CD4-positive, alpha-beta T cell (primary cell): Measurements from ENCODE around the gene PASD1. TPM values are rescaled to one million over a fixed set of nuclear protein-coding genes. Genes with fewer than 3 reads are reported as not detected.
"Not testable (repeated sequence)": the region's sequence is repeated elsewhere in the genome, so short reads cannot be mapped to it uniquely, and the experiment has no call there.

Experiments used
- ATAC-seq: fragments of 200-7000 bp; cut with Tn5 transposase; one replicate; pipeline ENCODE4 v1.10.0; 2022; ENCODE audit warnings: mild to moderate bottlenecking; ENCODE audit not compliant: poor library complexity
- CTCF ChIA-PET: fragments of 350-600 bp; sonication (Branson Sonifier 250); formaldehyde crosslinking; loops from one replicate; lab custom pipeline; 2021; ENCODE audit warnings: antibody characterized with exemption, inconsistent platforms; lab: Charles Lee
- POLR2A ChIA-PET: fragments of 350-600 bp; sonication (Branson Sonifier 250); formaldehyde crosslinking; loops from one replicate; lab custom pipeline; 2021; ENCODE audit warnings: antibody characterized with exemption, inconsistent platforms; lab: Charles Lee
- DNase-seq, 14 experiments: peaks; one replicate each; pipeline ENCODE4 v3.0.0-alpha.2; 2013 to 2020; ENCODE audit warnings: mixed read lengths in 2 of 14
- H3K27ac ChIP-seq, 2 donors: one replicate each; pipeline versions ENCODE4 v1.5.1 to v1.7.0; 2013; ENCODE audit warnings: low read length in 2 of 2, low read depth in 1 of 2, mild to moderate bottlenecking in 1 of 2
- H3K27me3 ChIP-seq, 2 experiments: 1 replicate in 1 of 2; 2 replicates in 1 of 2; pipeline versions ENCODE4 v1.6.1 to v1.7.0; 2013; ENCODE audit warnings: low read length in 2 of 2, control low read depth in 1 of 2, mild to moderate bottlenecking in 1 of 2, moderate library complexity in 1 of 2; ENCODE audit not compliant: insufficient read depth in 2 of 2, control insufficient read depth in 1 of 2
- H3K36me3 ChIP-seq: one replicate; pipeline ENCODE4 v1.6.1; 2013; ENCODE audit warnings: low read length, control low read depth; ENCODE audit not compliant: insufficient read depth
- H3K4me1 ChIP-seq: one replicate; pipeline ENCODE4 v1.6.1; 2013; ENCODE audit warnings: low read length, control low read depth; ENCODE audit not compliant: insufficient read depth
- H3K4me3 ChIP-seq: one replicate; pipeline ENCODE4 v1.5.1; 2013; ENCODE audit warnings: mild to moderate bottlenecking, low read length, moderate library complexity
- H3K9me3 ChIP-seq, 2 experiments: 1 replicate in 1 of 2; 2 replicates in 1 of 2; pipeline versions ENCODE4 v1.6.1 to v1.7.0; 2013; ENCODE audit warnings: low read length in 2 of 2, mild to moderate bottlenecking in 2 of 2, control low read depth in 1 of 2, moderate library complexity in 1 of 2; ENCODE audit not compliant: control insufficient read depth in 1 of 2, insufficient read depth in 1 of 2
- H3K27ac Mint-ChIP-seq: one replicate; pipeline ENCODE4 v1.8.0; 2020; ENCODE audit warnings: mixed read lengths
- H3K27me3 Mint-ChIP-seq: one replicate; pipeline ENCODE4 v1.8.0; 2021; ENCODE audit warnings: mixed read lengths
- H3K36me3 Mint-ChIP-seq: one replicate; pipeline ENCODE4 v1.8.0; 2021; ENCODE audit warnings: low read depth, mixed read lengths
- H3K4me1 Mint-ChIP-seq: one replicate; pipeline ENCODE4 v1.8.0; 2021; ENCODE audit warnings: low read depth, mixed read lengths
- H3K4me3 Mint-ChIP-seq: one replicate; pipeline ENCODE4 v1.8.0; 2020; ENCODE audit warnings: mild to moderate bottlenecking, mixed read lengths
- H3K9me3 Mint-ChIP-seq: one replicate; pipeline ENCODE4 v1.8.0; 2020; ENCODE audit warnings: mixed read lengths
- CTCF ChIP-seq: fragments of 200-600 bp; IDR thresholded peaks from one replicate; pipeline ENCODE4 v1.8.0; 2022; ENCODE audit warnings: antibody characterized with exemption, mild to moderate bottlenecking
- intact Hi-C, 2 experiments: fragments of 100-400 bp; cut with DNase I in 1 of 2; cut with micrococcal nuclease in 1 of 2; formaldehyde crosslinking; loops; one replicate each; pipeline versions ENCODE4 v1.15.1 to v1.9.0; 2023 to 2025; cut with DNase I, micrococcal nuclease
- total RNA-seq, 174 experiments: library from RNA in 2 of 174; stranded (reverse) in 2 of 174; gene quantifications; one replicate each; pipeline ENCODE4 v1.2.3 and lab custom pipeline; 2021 to 2026

Gene PASD1
- total RNA-seq, 2 experiments from 2014 or later, result not detected

GRCh38 chrX:151564035-151564434, 560 bp downstream of the PASD1 start:
- Mint-ChIP-seq H3K4me1 (no peaks in the 10 kb centered on the region), H3K9me3 (no peaks in the 10 kb centered on the region), H3K27me3 (peaks cover 6% of the 10 kb centered on the region), H3K36me3 (no peaks in the 10 kb centered on the region), H3K27ac (no peak overlapping the region), H3K4me3 (no peak overlapping the region)
- peaks cover 0 to 6% of the 10 kb centered on the region in 2 experiments for H3K9me3 ChIP-seq
- ChIA-PET CTCF (no interaction called here), POLR2A (no interaction called here)
- H3K27me3 ChIP-seq, result no peaks in the 10 kb centered on the region
- H3K36me3 ChIP-seq, result no peaks in the 10 kb centered on the region
- intact Hi-C loops, result no loop called here
- H3K4me3 ChIP-seq, result no peak overlapping the region
- TF ChIP-seq CTCF, result no peak
- no peaks in the 10 kb centered on the region for H3K4me1 ChIP-seq
- no peak for ATAC-seq
- no peak overlapping the region for H3K27ac ChIP-seq
- no peak for DNase-seq

DNA sequence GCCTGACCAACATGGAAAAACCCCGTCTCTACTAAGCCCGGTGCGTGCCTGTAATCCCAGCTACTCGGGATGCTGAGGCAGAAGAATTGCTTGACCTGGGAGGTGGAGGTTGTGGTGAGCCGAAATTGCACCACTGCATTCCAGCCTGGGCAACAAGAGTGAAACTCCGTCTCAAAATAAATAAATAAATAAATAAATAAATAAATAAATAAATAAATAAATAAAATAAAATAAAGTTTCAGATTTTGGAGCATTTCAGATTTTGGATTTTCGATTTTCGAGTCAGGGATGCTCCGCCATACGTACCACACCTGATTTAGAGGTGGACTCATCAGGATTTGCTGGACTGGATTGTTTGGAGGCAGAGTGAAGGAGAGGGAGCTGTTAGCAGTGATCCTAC, 3.4 kb downstream of the PASD1 start:
- H3K27me3 Mint-ChIP-seq, H3K27ac ChIP-seq, ATAC-seq, H3K4me3 ChIP-seq, intact Hi-C loops, DNase-seq, H3K4me1 ChIP-seq, CTCF ChIA-PET, H3K27me3 ChIP-seq, H3K9me3 ChIP-seq, H3K4me1 Mint-ChIP-seq, H3K9me3 Mint-ChIP-seq, POLR2A ChIA-PET, H3K4me3 Mint-ChIP-seq, H3K36me3 ChIP-seq, H3K27ac Mint-ChIP-seq, H3K36me3 Mint-ChIP-seq: not testable (repeated sequence)

DNA sequence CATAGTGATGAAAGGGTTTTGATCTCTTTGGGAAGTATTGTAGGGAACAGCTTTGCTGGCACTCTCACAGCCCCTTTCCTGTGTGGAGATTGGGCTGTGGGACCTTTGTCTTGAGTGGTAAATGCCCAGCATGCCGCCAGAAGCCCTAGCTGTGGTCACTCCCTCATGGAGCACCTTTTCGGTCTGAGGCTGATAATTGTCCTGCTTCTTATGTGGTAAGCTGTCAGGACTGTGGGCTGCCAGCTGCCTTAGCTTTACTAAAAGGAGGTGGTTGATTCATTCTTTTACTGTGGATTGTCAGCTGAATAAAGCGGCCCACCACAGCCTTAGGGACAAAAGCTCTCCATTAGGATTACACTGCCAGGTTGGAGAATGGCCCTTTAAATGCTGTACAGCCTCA, 7.1 kb downstream of the PASD1 start:
- no peaks in the 10 kb centered on the region for H3K4me1 ChIP-seq
- H3K4me1 Mint-ChIP-seq, result no peaks in the 10 kb centered on the region
- TF ChIP-seq CTCF, result no peak
- H3K36me3 Mint-ChIP-seq, result no peaks in the 10 kb centered on the region
- no peaks in the 10 kb centered on the region for H3K9me3 ChIP-seq
- no peak overlapping the region for H3K27ac Mint-ChIP-seq
- no peak overlapping the region for H3K4me3 Mint-ChIP-seq
- ATAC-seq (no peak), DNase-seq (no peak)
- intact Hi-C loops, result no loop called here
- ChIA-PET POLR2A (no interaction called here), CTCF (no interaction called here)
- H3K9me3 Mint-ChIP-seq, result no peaks in the 10 kb centered on the region
- H3K36me3 ChIP-seq, result no peaks in the 10 kb centered on the region
- H3K27ac ChIP-seq, result no peak overlapping the region
- H3K27me3 ChIP-seq, result no peaks in the 10 kb centered on the region
- H3K4me3 ChIP-seq, result no peak overlapping the region
- peaks cover 11% of the 10 kb centered on the region for H3K27me3 Mint-ChIP-seq

DNA sequence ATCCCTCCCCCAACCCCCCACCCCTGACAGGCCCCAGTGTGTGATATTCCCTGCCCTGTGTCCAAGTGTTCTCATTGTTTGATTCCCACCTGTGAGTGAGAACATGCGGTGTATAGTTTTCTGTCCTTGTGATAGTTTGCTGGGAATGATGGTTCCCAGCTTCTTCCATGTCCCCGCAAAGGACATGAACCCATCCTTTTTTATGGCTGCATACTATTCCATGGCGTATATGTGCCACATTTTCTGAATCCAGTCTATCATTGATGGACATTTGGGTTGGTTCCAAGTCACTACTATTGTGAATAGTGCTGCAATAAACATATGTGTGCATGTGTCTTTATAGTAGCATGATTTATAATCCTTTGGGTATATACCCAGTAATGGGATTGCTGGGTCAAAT, 29.9 kb downstream of the PASD1 start:
- CTCF ChIA-PET, result not testable (repeated sequence)

More for the DNA sequence above, 29.9 kb downstream of the PASD1 start:
- H3K4me3 Mint-ChIP-seq, H3K27me3 ChIP-seq, H3K9me3 ChIP-seq, H3K4me1 ChIP-seq, H3K4me1 Mint-ChIP-seq, intact Hi-C loops, H3K36me3 Mint-ChIP-seq, H3K4me3 ChIP-seq, H3K27ac Mint-ChIP-seq, H3K9me3 Mint-ChIP-seq, DNase-seq, ATAC-seq, H3K27me3 Mint-ChIP-seq, H3K36me3 ChIP-seq, H3K27ac ChIP-seq, POLR2A ChIA-PET: not testable (repeated sequence)
